HFF-Myc (cell line): ENCODE measurements around the gene C5orf63.

Source experiments
- DNase-seq: peaks from one replicate; pipeline ENCODE4 v3.0.0-alpha.2; 2011; ENCODE audit warnings: low read depth; ENCODE audit errors: extremely low read depth
- H3K4me3 ChIP-seq: replicated peaks from 2 replicates; pipeline ENCODE4 v1.5.1; 2011; ENCODE audit warnings: low read depth, mild to moderate bottlenecking, control low read depth, low read length
- CTCF ChIP-seq: IDR thresholded peaks from 2 replicates; pipeline ENCODE4 v1.5.1; 2012; ENCODE audit warnings: mild to moderate bottlenecking, low read depth, low read length, control low read depth; ENCODE audit errors: missing control alignments

The C5orf63 gene

DNA sequence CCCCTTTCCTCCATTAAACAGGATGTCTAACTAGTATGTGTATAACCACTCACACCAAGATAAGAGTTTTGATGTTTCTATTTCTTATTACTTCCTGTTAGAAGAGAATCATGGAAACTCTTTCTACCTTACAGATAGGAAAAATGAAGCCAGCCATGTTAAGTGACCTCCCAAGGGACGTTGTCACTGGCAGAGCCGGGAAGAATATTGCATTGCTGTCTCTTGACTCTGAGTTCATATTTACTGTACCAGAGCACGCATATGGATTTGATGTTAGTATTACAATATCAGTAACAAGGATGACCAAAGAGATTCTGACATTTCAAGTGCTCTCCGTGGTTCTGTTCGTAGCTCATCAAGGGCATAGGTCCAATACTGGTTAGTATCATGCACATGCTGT is 12.5 kb upstream of the C5orf63 start:
- H3K4me3 ChIP-seq = no peak overlapping the region
- no peak for DNase-seq
- TF ChIP-seq CTCF = no peak

- TF ChIP-seq CTCF = no peak
- DNase-seq = no peak
- no peak overlapping the region for H3K4me3 ChIP-seq
These were observed 12.1 kb upstream of the C5orf63 start for GRCh38 chr5:127085371-127085770.

GRCh38 chr5:127084656-127085055 is 11.4 kb upstream of the C5orf63 start:
- DNase-seq = no peak
- no peak for TF ChIP-seq CTCF
- H3K4me3 ChIP-seq = no peak overlapping the region

DNA sequence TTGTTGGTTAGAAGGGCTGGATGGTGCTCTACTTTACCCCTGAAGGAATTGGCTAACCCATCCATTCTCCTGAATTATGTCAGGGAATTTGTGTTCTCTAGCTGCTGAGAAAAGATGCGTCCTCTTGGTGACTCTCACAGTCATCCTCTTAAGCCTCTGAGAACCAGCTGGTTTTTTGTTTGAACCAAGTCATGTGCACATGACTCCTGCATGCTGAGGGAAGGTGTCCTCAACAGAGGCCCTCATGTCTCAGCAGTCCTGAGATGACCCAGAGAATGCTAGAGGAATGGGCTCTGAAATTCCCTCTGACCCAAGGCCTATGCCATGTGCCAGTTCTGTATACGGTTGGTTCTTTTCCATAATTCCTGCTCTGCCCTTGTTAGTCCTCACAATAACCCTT is 10.4 kb upstream of the C5orf63 start:
- no peak overlapping the region for H3K4me3 ChIP-seq
- no peak for TF ChIP-seq CTCF
- no peak for DNase-seq

- H3K4me3 ChIP-seq = no peak overlapping the region
- DNase-seq = no peak
- no peak for TF ChIP-seq CTCF
These were observed 6.7 kb upstream of the C5orf63 start for GRCh38 chr5:127079994-127080491.

DNA sequence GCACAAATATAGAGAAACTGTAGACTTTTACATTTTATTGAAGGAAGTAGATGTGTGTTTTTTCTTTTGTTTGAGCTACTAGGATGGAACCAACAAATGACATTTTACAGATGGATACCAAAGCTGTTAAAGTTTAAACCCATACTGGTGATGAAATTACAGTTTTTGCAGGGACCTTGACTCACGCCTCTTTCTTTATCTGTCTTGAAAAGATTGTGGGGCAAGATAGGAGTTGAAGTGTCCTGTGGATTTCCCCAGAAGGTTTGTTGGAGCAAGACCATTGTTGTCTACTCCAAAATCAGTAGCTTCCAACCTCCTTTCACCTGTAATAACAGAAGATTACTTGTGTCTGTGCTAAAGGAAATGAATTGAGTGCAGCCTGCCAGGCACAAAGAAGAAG is 4.1 kb upstream of the C5orf63 start:
- DNase-seq = no peak
- TF ChIP-seq CTCF = no peak
- H3K4me3 ChIP-seq = no peak overlapping the region
